IPS-15b (cell line): Measurements from ENCODE around the gene GATA6.
A peak's percentile ranks its signal among the peaks of the same experiment; 100 is the strongest.

Source experiments
- H3K27me3 ChIP-seq: one replicate; pipeline ENCODE4 v1.6.1; 2013; ENCODE audit warnings: low read length; ENCODE audit not compliant: control insufficient read depth, insufficient read depth
- H3K36me3 ChIP-seq: one replicate; pipeline ENCODE4 v1.6.1; 2013; ENCODE audit warnings: low read length; ENCODE audit not compliant: control insufficient read depth, insufficient read depth
- H3K4me1 ChIP-seq: one replicate; pipeline ENCODE4 v1.6.1; 2013; ENCODE audit warnings: mild to moderate bottlenecking, low read length; ENCODE audit not compliant: control insufficient read depth, insufficient read depth
- H3K4me3 ChIP-seq: one replicate; pipeline ENCODE4 v1.5.1; 2013; ENCODE audit warnings: low read depth, low read length
- H3K9ac ChIP-seq: one replicate; pipeline ENCODE4 v1.6.1; 2013; ENCODE audit warnings: low read depth, mild to moderate bottlenecking, low read length
- H3K9me3 ChIP-seq: one replicate; pipeline ENCODE4 v1.6.1; 2013; ENCODE audit warnings: mild to moderate bottlenecking, low read length; ENCODE audit not compliant: control insufficient read depth, insufficient read depth

GATA6 gene

DNA sequence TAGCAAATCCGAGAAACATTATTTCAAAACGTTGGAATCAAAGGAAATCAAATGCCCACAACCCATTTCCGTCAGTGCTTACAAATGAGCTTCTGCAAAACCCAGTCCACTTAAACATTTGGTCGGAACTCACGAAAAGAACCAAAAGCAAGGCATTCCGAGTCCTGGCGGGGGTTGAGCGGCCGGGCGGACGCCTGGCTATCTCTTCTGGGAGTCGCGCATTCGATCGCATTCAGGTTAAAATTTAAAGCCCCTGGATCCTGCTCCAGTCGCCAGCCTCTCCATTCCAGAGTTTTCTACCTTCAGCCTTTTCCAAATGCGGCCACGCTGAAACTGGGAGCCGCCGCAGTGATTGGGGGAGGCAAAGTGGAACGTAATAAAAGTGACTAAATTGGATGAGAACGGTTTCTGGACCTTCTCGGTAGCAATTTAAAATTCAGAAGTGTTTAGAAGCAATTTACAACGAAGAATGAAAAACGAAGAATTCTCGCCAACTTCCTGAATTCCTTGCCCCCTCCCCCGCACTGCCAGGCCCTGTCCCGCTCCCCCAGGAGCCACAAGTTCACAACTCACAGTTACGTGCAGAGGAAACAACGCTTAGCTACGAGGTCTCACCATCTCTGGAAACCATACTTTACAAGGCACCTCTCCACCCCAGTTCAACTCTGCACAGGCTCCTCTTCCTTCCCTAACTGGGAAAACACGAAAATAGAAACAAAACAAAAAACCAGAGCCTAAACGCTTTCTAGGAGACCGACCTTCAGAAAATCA is 1.7 kb upstream of the GATA6 start:
- H3K27me3 ChIP-seq, result peaks cover 91% of the 10 kb centered on the region
- peaks cover 4% of the 10 kb centered on the region for H3K4me1 ChIP-seq
- H3K9ac ChIP-seq, result no peak overlapping the region
- H3K4me3 ChIP-seq, result peak overlapping the region; percentile 37
- no peaks in the 10 kb centered on the region for H3K36me3 ChIP-seq
- H3K9me3 ChIP-seq, result no peaks in the 10 kb centered on the region

DNA sequence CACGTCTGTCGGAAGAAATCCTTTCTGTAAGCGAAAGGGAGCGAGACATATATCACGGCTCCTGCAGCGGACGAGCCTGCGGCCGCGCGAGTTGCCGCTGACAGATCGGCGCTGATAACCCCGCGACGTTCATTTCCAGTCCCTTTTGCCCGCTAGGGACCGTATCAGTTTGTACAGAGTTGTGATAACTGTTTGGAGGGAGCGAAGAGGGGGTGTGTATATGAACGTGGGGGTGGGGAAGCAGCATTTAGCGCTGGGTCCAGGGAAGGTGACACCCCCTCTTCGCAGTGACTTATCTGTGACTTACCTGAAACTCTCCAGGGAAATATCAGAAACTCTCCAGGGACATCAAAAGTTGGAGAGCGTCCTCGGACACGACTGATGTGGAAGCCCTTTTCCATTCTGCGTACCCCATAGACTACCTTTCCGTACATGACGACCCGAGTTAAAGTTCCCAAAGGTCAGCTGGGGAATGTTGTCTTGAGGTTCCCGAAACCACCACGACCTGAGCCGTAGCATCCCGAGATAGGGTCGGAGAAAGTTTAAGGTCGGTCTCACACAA is 948 bp upstream of the GATA6 start:
- H3K4me3 ChIP-seq, result peak overlapping the region; percentile 52

DNA sequence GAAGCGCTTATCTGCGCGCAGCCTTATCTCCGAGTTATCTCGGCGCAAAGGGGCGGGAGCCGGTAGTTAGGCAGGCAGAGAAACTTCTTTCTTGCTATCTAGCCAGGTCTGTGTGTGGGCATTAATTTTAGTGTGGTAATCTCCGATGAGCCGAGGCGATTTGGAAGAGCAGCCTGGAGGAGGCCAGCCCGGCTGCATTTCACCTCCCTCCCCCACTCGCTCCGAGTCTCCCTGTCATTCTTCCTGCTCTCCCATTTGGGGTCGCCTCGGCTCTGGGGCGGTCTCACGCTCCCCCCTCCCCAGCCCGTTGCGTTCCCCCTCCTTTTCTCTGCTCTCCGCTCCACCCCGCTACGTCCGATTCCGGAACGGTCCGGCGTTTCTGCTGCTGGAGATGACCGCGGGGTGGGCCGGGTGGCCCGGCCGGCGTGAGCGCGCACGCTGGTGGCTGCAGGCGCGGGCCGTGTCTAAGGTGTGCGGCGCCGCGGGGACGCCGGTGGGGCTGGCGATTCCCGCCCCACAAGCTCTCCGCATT is 566 bp downstream of the GATA6 start:
- Histone ChIP-seq H3K4me1 (peaks cover 4% of the 10 kb centered on the region), H3K4me3 (peak overlapping the region; percentile 53), H3K9me3 (no peaks in the 10 kb centered on the region), H3K9ac (no peak overlapping the region), H3K27me3 (peaks cover 91% of the 10 kb centered on the region), H3K36me3 (no peaks in the 10 kb centered on the region)

More for the DNA sequence above, 948 bp upstream of the GATA6 start:
- no peak overlapping the region for H3K9ac ChIP-seq
- peaks cover 91% of the 10 kb centered on the region for H3K27me3 ChIP-seq
- H3K9me3 ChIP-seq, result no peaks in the 10 kb centered on the region
- peaks cover 4% of the 10 kb centered on the region for H3K4me1 ChIP-seq
- H3K36me3 ChIP-seq, result no peaks in the 10 kb centered on the region

DNA sequence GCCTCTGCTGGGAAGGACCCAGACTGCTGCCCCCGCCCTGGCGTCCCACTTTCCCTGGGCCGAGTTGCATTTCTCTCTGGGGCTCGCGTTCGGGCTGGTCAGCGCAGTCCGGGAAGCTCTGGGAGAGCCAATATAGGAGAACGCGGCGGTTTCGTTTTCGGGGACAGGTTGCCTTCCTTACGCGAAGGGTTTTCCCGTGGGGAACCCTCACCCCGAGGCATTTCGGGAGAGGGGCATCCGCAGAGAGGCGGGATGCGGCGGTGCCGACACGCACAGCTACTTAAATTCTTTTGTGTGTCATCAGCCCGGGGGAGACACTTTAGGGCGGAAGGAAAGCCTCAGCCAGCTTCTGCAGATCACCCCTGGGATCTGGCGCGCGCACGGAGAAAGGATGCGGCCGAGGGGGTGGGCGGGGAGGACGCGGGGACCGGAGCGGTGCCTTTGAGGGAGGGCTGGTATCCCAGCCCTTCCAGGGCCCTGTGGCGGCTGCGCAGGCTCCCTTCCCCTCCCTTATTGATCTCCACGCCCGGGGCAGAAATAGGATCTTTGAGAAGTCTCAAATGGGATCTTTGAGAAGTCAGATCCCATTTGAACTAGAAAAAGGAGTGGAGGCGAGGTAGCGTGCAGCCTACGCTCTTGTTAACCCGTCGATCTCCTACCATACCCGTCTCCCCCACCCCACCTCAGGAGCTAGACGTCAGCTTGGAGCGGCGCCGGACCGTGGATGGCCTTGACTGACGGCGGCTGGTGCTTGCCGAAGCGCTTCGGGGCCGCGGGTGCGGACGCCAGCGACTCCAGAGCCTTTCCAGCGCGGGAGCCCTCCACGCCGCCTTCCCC is 1.2 kb downstream of the GATA6 start:
- H3K4me3 ChIP-seq, result peak overlapping the region; percentile 53
- peaks cover 93% of the 10 kb centered on the region for H3K27me3 ChIP-seq
- no peaks in the 10 kb centered on the region for H3K9me3 ChIP-seq
- H3K36me3 ChIP-seq, result no peaks in the 10 kb centered on the region
- H3K4me1 ChIP-seq, result peaks cover 4% of the 10 kb centered on the region
- H3K9ac ChIP-seq, result no peak overlapping the region

DNA sequence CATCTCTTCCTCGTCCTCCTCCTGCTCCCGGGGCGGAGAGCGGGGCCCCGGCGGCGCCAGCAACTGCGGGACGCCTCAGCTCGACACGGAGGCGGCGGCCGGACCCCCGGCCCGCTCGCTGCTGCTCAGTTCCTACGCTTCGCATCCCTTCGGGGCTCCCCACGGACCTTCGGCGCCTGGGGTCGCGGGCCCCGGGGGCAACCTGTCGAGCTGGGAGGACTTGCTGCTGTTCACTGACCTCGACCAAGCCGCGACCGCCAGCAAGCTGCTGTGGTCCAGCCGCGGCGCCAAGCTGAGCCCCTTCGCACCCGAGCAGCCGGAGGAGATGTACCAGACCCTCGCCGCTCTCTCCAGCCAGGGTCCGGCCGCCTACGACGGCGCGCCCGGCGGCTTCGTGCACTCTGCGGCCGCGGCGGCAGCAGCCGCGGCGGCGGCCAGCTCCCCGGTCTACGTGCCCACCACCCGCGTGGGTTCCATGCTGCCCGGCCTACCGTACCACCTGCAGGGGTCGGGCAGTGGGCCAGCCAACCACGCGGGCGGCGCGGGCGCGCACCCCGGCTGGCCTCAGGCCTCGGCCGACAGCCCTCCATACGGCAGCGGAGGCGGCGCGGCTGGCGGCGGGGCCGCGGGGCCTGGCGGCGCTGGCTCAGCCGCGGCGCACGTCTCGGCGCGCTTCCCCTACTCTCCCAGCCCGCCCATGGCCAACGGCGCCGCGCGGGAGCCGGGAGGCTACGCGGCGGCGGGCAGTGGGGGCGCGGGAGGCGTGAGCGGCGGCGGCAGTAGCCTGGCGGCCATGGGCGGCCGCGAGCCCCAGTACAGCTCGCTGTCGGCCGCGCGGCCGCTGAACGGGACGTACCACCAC is 2.1 kb downstream of the GATA6 start:
- H3K36me3 ChIP-seq, result no peaks in the 10 kb centered on the region
- H3K27me3 ChIP-seq, result peaks cover 93% of the 10 kb centered on the region
- no peak overlapping the region for H3K9ac ChIP-seq
- H3K9me3 ChIP-seq, result no peaks in the 10 kb centered on the region
- H3K4me1 ChIP-seq, result peaks cover 4% of the 10 kb centered on the region
- peak overlapping the region; percentile 53 for H3K4me3 ChIP-seq

DNA sequence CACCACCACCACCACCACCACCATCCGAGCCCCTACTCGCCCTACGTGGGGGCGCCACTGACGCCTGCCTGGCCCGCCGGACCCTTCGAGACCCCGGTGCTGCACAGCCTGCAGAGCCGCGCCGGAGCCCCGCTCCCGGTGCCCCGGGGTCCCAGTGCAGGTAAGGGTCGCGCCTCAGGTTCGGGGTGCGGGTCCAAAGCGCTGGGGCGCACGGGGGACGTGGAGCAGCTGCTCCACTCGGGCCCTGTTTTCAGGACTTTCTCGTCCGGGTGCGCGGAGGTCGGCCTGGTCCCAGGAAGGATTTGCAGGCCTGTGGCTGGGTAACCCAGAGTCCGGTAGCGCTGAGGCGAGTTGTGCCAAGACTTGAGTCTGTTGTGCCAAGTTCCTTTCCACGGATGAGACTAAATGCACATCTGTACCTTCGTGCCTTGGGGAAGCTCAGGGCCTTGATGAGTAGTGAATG is 2.8 kb downstream of the GATA6 start:
- H3K36me3 ChIP-seq, result no peaks in the 10 kb centered on the region
- H3K4me1 ChIP-seq, result peaks cover 4% of the 10 kb centered on the region
- no peaks in the 10 kb centered on the region for H3K9me3 ChIP-seq
- H3K4me3 ChIP-seq, result peak overlapping the region; percentile 27
- H3K9ac ChIP-seq, result no peak overlapping the region
- peaks cover 93% of the 10 kb centered on the region for H3K27me3 ChIP-seq

DNA sequence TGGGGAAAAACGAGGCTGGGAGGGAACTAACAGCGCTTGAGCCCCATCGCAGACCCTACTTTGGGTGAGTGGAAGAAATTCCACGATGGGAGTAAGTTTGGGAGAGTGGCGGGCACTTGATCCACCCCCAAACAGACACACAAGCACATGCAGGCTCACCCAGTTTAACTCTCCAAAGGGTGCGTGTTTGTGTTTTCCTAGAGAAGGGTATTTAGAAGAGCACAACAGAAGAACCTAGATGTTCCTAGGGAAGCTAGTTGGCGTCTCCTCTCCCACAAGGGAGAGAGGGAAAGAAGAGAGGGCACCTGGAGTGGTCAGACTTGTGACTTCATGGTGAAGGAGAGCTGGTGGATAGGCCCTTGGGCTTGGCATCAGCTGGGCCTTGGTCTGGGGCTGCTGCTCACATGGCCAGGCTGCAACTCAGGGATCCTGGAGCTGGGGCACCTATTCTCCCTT is 3.2 kb downstream of the GATA6 start:
- Histone ChIP-seq H3K27me3 (peaks cover 93% of the 10 kb centered on the region), H3K9me3 (no peaks in the 10 kb centered on the region), H3K9ac (no peak overlapping the region), H3K4me1 (peaks cover 1% of the 10 kb centered on the region), H3K36me3 (no peaks in the 10 kb centered on the region), H3K4me3 (peak overlapping the region; percentile 27)

DNA sequence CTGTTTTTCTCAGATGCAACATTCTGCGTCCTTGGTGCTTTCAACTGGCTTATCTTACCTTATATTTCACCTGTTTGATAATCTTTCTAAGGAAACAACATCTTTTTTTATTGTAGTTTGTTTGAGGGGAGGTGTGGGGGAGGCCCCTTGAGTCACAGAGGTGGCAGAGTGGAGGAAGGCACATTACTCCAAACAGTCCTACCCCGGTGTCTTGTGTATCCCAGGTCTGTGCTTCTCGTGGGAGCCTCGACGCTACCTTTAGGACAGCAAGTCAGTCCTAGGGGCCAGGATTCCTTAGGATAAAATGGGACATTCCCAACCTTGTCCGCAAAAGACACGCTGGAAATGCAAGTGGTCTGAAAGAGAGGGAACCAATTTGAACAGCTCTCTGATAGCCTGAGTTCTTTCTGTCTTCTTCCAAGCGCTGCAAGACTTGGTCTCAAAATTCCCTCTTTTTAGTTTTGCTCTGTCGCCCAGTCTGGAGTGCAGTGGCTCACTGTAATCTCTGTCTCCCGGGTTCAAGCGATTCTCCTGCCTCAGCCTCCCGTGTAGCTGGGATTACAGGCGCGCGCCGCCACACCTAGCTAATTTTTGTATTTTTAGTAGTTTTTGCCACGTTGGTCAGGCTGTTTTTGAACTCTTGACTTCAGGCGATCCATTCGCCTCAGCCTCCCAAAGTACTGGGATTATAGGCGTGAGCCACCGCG is 4.0 kb downstream of the GATA6 start:
- H3K27me3 ChIP-seq, result peaks cover 92% of the 10 kb centered on the region
- H3K9me3 ChIP-seq, result no peaks in the 10 kb centered on the region
- H3K9ac ChIP-seq, result no peak overlapping the region
- H3K4me3 ChIP-seq, result no peak overlapping the region
- H3K36me3 ChIP-seq, result no peaks in the 10 kb centered on the region
- H3K4me1 ChIP-seq, result no peaks in the 10 kb centered on the region

DNA sequence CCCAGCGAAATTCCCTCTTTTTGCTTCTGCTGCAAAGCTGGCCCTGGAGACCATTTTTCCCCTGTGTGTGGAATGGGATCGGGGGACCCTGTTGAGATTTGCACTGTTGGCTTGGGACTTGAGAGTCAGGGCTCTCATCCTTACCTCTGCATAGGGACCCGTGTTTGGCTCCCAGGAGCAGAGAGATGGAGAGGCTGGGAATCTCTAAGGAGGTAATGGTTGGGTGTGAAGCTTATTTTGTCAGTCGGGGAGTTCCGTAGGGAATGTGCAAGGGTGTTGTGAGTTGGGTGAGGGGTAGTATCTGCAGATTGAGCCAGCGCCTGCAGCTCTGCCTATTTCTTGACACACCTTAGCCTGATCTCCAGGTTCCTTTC is 4.5 kb downstream of the GATA6 start:
- no peaks in the 10 kb centered on the region for H3K9me3 ChIP-seq
- H3K27me3 ChIP-seq, result peaks cover 94% of the 10 kb centered on the region
- H3K4me3 ChIP-seq, result no peak overlapping the region
- H3K9ac ChIP-seq, result no peak overlapping the region
- no peaks in the 10 kb centered on the region for H3K36me3 ChIP-seq
- no peaks in the 10 kb centered on the region for H3K4me1 ChIP-seq

DNA sequence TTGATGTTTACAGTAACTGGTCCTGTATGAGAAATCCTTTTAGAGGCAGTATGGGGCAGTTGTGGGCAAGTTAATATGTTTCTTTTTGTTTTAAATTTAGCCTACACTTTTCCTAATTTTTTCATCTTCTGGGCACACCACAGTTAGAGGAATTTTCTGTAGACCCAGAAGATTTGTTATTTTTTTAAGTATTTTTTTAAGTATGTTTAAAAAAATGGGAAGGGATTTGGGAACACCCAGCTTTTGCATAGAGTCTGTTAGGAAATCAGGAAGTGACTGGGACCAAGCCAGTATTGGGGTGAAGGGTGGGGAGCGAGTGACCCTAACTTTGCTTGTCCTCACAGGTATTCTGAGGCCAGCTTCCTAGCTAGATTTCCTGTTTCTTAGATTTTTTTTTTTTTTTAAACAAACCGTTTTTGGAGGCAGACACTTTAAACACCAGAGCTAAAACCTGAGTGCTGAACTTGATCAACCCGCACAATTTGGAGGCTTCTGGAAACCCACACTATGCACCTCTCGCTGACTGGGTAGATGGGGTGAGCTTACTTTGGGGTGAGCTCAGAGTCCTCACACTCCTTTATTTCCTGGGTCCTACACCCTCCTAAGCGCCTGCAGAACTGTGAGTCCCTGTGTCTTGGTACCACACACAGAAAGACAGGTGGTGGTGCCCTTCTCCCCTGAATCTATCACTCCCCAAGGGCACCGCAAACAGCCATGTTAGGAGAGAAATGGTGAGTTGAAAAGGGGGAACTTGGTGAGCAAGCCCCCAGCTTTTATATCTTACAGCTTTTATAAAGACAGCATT is 5.2 kb downstream of the GATA6 start:
- no peaks in the 10 kb centered on the region for H3K4me1 ChIP-seq
- no peaks in the 10 kb centered on the region for H3K36me3 ChIP-seq
- no peak overlapping the region for H3K9ac ChIP-seq
- no peaks in the 10 kb centered on the region for H3K9me3 ChIP-seq
- peaks cover 98% of the 10 kb centered on the region for H3K27me3 ChIP-seq
- H3K4me3 ChIP-seq, result no peak overlapping the region
